ENCODE measurements around the gene MLLT1. TPM values are rescaled to one million over a fixed set of nuclear protein-coding genes. Genes with fewer than 3 reads are reported as not detected.

MLLT1 gene
- polyA plus RNA-seq, 1 experiment, result 12.3 TPM

DNA sequence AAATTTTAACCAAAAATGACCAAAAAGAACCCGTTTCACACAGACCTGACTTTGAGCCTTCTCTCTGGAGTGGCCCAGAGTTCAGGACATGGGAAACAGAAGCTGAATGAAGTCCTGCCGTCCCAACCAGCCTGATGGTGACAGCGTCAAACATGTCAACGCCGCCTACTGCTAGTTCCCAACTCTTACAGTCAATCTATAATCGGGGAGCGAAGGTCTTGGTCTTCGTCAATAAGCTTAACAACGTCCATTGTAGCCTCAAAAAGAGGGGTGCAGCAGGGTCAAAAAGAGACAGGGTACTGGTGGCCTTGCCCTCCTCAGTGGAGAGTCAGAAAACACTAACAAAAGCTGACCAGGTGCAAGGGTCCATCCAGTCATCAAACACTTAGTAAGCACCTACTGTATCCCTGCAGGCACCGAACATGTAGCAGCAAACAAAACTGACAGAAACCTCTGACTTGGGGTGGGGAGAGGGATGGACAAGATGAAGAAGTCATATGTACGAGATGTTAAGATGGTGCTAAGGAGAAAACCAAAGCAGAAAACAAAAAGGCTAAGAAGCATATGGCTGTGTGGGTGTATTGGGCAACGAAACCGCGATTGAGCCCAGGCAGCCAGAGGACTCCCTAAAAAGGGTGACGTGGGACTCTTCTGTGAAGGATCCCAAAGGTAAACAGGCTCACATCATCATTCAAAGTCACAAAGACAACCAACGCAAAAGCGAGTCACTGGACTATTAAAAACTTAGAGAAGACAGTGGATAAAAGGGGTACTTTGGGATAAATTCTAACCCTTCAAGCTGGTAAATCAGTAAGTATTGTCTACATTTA lies 12.0 kb downstream of the MLLT1 start:
- POLR2A ChIA-PET, result no interaction called here

DNA sequence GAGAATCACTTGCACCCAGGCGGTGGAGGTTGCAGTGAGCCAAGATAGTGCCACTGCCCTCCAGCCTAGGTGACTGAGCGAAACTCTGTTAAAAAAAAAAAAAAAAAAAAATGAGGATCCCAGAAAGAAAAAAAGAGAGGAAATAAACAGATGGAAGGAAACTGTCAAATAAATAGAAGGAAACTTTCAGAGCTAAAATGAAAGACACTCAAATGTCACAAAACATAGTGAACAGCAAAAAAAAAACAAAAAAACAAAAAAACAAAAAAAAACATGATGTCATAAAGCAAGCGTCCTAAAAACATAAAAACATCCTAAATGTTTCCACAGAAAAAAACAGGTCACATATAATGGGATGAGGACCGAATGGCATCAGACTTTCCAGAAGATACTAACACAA lies 15.0 kb downstream of the MLLT1 start:
- POLR2A ChIA-PET, result no interaction called here
- TF ChIP-seq, protein P1, sequence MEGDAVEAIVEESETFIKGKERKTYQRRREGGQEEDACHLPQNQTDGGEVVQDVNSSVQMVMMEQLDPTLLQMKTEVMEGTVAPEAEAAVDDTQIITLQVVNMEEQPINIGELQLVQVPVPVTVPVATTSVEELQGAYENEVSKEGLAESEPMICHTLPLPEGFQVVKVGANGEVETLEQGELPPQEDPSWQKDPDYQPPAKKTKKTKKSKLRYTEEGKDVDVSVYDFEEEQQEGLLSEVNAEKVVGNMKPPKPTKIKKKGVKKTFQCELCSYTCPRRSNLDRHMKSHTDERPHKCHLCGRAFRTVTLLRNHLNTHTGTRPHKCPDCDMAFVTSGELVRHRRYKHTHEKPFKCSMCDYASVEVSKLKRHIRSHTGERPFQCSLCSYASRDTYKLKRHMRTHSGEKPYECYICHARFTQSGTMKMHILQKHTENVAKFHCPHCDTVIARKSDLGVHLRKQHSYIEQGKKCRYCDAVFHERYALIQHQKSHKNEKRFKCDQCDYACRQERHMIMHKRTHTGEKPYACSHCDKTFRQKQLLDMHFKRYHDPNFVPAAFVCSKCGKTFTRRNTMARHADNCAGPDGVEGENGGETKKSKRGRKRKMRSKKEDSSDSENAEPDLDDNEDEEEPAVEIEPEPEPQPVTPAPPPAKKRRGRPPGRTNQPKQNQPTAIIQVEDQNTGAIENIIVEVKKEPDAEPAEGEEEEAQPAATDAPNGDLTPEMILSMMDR (IDR thresholded peaks at IDR 0.05; ENCODE audit: low read depth, low read length), result no peak
- Histone ChIP-seq H3K27ac (ENCODE audit: low read depth, low read length) (no peak overlapping the region), H3K4me3 (ENCODE audit: low read depth, low read length) (no peak overlapping the region), H3K9me3 (ENCODE audit: control insufficient read depth, insufficient read depth, low read length) (peaks cover 3% of the 10 kb centered on the region; the same call in 1 of the 2 replicates), H3K27me3 (ENCODE audit: control insufficient read depth, insufficient read depth, low read length) (no peaks in the 10 kb centered on the region)
- no peak for DNase-seq (ENCODE audit: low read depth, low spot score)
- CTCF ChIA-PET, result interaction anchor here (0.6 to 0.9 kb wide), 3 partner anchors 46 to 1043 kb away, joined by 3 to 6 read pairs (median 3); no protein-coding TSS in a partner anchor

More for the DNA sequence above, 12.0 kb downstream of the MLLT1 start:
- no peak overlapping the region for H3K27ac ChIP-seq (ENCODE audit: low read depth, low read length)
- TF ChIP-seq, protein P1 (IDR thresholded peaks at IDR 0.05; ENCODE audit: low read depth, low read length), result no peak
- H3K9me3 ChIP-seq (ENCODE audit: control insufficient read depth, insufficient read depth, low read length), result no peaks in the 10 kb centered on the region; the same call in 1 of the 2 replicates
- CTCF ChIA-PET, result interaction anchor here (0.9 to 1.5 kb wide), 2 partner anchors 49 to 280 kb away, joined by 3 to 7 read pairs; no protein-coding TSS in a partner anchor
- no peak overlapping the region for H3K4me3 ChIP-seq (ENCODE audit: low read depth, low read length)
- H3K27me3 ChIP-seq (ENCODE audit: control insufficient read depth, insufficient read depth, low read length), result no peaks in the 10 kb centered on the region
- no peak for DNase-seq (ENCODE audit: low read depth, low spot score)

DNA sequence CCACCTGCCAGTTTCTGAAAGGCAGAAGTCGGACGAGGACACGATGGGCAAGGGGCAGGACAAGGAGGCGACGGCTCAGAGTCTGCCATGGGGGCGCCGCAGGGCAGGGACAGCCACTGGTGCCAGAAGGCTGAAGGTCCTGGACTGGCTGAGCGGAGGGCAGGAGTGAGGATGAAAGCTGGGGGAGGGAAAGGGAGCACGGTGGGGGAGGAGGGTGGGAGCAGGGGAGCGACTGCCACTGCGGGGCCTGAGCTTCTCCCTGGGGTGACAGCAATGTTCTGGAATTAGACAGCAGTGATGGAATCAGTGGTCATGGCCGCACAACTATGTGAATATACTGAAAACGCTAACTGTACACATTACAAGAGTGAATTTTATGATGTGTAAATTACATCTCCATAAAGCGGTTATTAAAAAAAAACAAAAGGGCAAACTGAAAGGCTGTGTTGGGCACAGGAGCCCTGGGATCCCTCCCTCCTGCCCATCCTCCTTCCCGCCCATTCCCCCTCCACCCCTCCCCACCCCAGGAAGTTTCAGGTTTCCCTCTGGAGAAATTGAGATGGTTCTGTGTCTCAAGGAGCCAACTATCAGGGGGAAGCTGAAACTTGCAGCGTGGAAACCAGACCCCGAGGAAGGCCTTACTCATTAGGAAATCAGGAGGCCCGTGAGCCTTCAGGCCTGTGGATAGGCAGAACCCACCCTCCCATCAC lies 15.9 kb downstream of the MLLT1 start:
- TF ChIP-seq, protein P1 (IDR thresholded peaks at IDR 0.05; ENCODE audit: low read depth, low read length), result no peak

DNA sequence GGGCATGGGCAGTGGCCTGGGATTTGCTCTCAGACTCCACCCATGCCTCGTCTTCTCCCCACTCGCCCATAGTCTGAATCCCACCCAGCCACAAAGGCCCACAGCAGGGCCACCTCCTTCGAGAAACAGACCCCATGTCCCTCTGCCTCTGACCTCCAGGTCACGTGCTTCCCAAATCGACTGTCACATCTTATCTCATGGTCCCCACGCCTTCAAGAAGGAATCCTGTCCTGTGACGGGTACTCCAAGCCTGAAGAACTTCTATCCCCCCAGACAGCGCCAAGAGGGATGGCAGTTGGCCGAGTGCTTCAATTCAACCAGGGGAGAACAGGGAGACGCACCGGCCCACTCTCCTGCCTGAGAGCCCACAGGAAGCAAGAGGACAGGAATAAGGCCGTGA lies 16.5 kb downstream of the MLLT1 start:
- H3K27ac ChIP-seq (ENCODE audit: low read depth, low read length), result no peak overlapping the region
- TF ChIP-seq, protein P1 (IDR thresholded peaks at IDR 0.05; ENCODE audit: low read depth, low read length), result no peak
- no peaks in the 10 kb centered on the region for H3K27me3 ChIP-seq (ENCODE audit: control insufficient read depth, insufficient read depth, low read length)
- H3K4me3 ChIP-seq (ENCODE audit: low read depth, low read length), result no peak overlapping the region
- DNase-seq (ENCODE audit: low read depth, low spot score), result no peak
- POLR2A ChIA-PET, result no interaction called here
- CTCF ChIA-PET, result no interaction called here
- peaks cover 3% of the 10 kb centered on the region; the same call in 1 of the 2 replicates for H3K9me3 ChIP-seq (ENCODE audit: control insufficient read depth, insufficient read depth, low read length)

More for the DNA sequence above, 15.9 kb downstream of the MLLT1 start:
- Histone ChIP-seq H3K4me3 (ENCODE audit: low read depth, low read length) (no peak overlapping the region), H3K27me3 (ENCODE audit: control insufficient read depth, insufficient read depth, low read length) (no peaks in the 10 kb centered on the region), H3K9me3 (ENCODE audit: control insufficient read depth, insufficient read depth, low read length) (peaks cover 3% of the 10 kb centered on the region; the same call in 1 of the 2 replicates), H3K27ac (ENCODE audit: low read depth, low read length) (peak overlapping the region; percentile 63)
- ChIA-PET POLR2A (no interaction called here), CTCF (interaction anchor here (0.6 to 0.9 kb wide), 3 partner anchors 45 to 179 kb away, joined by 3 to 8 read pairs (median 3); no protein-coding TSS in a partner anchor)
- no peak for DNase-seq (ENCODE audit: low read depth, low spot score)

Data from AG04450 (cell line).